NCI-H2107 treated with DMSO at 0.1 percent for 48 hours (cell line): Measurements from ENCODE around the gene CYP4F22.

Source experiments
- DNase-seq: peaks from one replicate; lab custom pipeline; 2025; ENCODE audit not compliant: unreplicated experiment; lab: John Stamatoyannopoulos, UW

Gene CYP4F22

DNA sequence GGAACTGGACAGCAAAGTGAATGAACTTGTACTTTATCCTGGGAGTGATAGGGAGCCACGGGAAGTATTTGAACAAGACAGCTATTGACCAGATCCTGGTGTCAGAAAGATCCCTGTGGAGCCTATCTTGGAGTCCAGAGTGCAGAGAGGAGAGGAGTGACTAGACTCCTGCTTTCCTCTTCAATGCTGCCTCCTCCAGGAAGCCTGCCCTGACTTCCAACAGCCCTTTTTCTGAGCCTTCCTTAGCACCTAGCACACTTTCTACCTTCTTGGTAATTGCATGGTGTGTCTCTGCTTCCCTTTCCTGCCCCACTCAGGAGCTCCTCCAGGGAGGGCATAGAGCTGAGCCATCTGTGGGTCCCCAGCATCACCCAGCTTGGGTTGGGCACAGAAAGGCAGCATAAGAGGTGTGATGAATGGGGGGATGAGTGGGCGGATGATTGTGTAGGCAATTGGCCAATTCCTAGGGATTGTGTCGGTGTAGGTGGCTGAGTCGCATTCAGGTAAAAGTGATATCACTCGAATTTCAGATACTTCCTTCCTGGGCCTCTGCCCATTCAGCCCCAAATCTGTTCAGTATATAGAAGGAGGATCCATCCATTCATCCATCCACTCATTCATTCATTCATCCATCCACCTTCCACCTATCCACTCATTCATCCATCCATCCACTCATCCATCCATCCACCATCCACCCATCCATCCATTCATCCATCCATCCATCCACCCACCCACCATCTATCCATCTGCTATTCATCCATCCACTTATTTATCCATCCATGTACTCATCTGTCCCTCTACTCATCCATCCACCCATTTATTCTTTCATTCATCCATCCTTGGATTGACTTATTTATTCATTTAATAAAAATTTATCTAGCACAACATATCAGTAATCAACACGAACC is 26.9 kb downstream of the CYP4F22 start:
- DNase-seq = no peak

DNA sequence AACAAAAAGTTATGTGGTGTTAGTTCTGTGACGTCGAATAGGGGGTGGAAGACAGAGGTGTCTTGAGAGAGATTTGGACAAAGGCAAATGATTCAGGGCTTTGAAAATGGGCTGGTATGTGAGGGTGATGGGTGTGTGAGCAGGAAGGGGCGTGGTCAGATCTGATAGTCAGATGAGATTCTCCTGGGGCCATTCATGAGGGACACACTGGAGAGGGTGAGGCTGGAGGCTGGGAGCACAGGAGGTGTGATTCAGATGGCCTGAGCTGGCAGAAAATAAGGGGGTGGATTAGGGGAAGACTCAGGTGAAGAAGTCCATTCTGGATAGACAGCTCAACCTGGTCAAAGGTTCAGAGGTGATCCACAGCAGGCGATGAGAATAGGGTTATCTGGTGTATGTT is 28.0 kb downstream of the CYP4F22 start:
- no peak for DNase-seq

DNA sequence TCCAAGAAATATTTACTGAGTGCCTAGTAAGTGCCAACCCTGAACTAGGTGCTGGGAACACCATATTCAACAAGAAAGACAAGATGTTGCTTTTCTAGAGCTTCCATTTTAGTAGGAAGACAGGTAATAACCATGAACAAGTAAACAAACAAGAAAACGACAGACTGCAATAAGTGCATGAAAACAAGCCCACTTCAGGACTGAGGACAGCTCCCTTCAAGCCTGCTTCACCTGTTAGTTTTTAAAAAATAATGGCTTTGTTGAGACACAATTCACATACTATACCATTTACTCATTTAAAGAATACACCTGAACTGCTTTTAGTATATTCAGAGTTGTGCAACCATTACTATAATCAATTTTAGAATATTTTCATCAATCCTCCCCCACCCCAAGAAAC is 30.4 kb downstream of the CYP4F22 start:
- DNase-seq = no peak

DNA sequence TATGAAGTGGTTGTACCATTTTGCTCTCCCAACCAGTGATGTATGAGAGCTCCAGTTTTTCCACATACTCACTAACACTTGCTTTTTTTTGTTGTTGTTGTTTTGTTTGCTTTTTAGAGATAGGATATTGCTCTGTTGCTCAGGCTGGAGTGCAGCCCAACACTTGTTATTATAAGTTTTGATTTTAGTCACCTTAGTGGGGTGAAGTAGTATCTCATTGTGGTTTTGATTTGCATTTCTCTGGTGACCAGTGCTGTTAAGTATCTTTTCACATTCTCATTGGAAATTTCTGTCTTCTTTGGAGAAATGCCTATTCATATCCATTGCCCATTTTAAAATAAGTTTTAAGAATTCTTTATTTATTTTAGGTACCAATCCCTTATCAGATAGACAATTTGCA is 31.3 kb downstream of the CYP4F22 start:
- no peak for DNase-seq

DNA sequence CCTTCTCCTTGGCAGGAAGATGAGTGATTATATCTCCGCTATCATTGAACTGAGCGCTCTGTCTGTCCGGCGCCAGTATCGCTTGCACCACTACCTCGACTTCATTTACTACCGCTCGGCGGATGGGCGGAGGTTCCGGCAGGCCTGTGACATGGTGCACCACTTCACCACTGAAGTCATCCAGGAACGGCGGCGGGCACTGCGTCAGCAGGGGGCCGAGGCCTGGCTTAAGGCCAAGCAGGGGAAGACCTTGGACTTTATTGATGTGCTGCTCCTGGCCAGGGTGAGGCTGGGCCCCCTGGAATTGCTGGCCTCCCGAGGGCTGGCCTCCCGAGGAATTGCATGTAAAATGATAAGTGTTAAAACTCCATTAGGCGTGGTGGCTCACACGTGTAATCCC is 32.1 kb downstream of the CYP4F22 start:
- DNase-seq = no peak

DNA sequence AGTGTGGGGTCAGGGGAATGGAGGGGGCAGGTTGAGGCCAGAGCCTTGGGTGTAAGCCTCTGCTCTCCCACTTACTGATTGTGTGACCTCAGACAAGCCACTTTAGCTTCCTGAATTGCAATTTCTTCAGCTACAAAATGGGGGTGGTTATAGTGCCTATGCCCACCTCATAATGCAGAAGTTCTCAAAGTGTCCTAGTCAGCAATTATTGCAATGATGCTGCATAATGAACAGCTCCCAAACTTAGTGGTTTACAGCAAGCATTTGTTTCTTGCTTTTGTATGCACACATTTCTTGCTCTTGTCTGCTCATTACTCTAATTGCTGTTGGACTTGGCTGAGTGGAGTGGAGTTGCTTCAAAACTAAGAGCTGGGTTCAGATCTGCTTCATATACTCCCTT is 36.0 kb downstream of the CYP4F22 start:
- no peak for DNase-seq

DNA sequence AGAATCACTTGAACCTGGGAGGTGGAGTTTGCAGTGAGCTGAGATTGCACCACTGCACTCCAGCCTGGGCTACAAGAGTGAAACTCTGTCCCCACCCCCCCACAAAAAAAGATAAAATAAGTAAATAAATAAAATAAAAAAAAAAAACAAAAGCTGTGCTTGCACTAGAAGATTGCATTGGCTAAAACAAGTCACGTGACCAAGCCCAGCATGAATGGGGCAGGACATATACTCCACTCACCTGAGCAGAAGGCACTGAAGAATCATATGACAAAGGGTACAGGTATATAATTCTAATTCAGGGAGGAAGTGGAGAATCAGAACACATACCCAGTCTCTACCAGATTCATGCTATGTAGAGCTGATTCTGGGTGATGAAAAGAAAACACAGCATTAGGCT is 36.6 kb downstream of the CYP4F22 start:
- no peak for DNase-seq

DNA sequence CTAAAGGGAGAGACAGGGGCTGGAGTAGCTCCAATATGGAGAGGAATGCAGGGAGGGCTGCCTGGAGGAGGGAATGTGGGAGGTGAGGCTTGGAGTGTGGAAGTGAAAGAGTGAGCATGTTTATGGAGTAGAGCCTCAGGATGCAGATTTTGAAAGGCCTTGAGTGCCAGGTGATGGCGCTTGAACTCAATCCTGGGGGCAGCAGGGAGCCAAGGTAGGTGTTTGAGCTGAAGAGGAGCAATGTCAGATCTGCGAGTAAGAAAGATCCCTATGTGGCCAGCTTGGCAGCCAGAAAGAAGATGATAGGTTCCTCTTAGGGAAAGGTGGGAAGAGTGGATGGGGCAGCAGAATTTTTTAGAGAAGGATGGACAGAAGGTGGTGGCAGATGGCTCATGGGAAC is 40.3 kb downstream of the CYP4F22 start:
- DNase-seq = no peak

DNA sequence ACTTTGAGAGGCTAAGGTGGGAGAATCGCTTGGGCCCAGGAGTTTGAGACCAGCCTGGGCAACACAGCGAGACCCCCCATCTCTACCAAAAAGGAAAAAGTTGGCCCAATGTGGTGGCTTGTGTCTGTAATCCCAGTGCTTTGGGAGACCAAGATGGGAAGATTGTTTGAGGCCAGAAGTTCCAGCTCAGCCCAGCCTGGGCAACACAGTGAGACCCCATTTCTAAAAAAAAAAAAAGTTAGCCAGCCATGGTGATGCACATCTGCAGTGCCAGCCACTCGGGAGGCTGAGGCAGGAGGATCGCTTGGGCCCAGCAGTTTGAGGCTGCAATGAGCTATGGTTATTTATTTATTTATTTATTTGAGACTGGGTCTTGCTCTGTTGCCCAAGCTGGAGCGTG is 41.3 kb downstream of the CYP4F22 start:
- DNase-seq = no peak

DNA sequence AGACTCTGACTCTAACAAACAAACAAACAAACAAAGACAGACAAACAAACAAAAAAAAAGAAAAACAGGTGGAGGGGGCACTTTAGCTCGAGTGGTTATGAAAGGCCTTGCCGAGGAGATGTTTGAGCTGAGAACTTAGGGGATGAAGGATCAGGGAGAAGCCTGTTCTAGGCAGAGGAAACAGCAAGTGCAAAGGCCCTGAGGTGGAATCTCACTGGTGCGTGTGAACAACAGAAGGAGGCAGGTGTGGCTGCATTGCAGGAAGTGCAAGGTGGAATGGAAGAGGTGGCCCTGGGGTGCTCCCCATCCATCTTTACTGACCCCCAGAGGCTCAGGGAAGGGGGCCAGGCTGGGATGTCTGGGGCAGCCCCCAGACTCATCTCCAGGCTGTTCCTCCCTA is 41.9 kb downstream of the CYP4F22 start:
- no peak for DNase-seq

DNA sequence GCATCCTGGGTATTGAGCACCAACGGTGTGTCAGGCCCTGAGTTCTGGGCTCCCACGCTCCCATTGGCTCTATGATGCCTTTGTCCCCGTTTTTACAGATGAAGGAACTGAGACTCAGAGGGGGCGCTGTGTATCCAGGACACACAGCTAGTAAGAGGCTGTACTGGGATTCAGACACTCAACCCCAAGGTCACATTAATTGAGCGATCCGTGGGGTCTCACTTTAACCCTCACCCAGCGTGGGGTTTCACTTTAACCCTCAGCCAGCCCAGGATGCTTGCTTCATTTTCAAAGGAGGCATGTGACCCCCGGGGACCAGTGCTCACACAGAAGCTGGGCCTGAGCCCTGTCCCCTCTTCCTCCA is 42.6 kb downstream of the CYP4F22 start:
- DNase-seq = no peak

DNA sequence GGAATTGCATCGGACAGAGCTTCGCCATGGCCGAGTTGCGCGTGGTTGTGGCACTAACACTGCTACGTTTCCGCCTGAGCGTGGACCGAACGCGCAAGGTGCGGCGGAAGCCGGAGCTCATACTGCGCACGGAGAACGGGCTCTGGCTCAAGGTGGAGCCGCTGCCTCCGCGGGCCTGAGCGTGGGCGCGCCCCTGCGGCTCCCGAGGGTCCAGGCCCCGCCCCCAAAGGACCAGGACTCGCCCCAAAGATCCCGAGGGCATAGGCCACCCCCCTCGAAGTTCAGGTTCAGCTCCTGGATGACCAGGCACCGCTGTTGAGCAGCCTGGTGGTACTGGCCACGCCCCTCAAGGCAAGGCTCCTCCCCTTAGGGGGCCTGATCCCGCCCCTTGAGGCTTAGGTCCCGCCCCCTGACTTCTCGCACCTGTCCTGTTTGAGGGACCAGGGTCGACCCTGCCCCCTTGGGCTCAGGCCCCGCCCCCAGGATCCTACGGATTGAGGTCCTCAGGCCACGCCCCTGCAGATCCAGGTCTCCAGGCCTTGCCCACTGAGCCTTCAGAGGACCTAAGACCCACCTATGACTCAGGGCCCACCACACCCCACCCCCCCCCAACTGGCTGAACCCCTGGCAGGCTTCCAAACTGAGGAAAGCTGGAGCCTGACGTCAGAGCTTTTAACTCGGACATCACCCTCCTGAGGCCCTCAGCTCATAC is 43.1 kb downstream of the CYP4F22 start:
- DNase-seq = no peak

DNA sequence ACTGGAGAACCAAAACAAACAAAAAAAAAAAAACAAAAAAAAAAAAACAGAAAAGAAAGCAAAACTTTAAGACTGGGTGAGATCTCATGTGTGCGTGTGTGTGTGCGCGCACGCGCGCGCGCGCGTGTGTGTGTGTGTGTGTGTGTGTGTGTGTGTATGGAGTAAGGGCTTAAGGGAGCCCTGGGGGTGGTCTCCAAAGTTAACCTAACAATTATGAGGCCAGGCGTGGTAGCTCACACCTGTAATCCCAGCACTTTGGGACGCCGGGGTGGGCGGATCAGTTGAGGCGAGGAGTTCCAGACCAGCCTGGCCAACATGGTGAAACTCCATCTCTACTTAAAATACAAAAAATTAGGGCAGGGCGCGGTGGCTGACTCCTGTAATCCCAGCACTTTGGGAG is 46.7 kb downstream of the CYP4F22 start:
- no peak for DNase-seq

DNA sequence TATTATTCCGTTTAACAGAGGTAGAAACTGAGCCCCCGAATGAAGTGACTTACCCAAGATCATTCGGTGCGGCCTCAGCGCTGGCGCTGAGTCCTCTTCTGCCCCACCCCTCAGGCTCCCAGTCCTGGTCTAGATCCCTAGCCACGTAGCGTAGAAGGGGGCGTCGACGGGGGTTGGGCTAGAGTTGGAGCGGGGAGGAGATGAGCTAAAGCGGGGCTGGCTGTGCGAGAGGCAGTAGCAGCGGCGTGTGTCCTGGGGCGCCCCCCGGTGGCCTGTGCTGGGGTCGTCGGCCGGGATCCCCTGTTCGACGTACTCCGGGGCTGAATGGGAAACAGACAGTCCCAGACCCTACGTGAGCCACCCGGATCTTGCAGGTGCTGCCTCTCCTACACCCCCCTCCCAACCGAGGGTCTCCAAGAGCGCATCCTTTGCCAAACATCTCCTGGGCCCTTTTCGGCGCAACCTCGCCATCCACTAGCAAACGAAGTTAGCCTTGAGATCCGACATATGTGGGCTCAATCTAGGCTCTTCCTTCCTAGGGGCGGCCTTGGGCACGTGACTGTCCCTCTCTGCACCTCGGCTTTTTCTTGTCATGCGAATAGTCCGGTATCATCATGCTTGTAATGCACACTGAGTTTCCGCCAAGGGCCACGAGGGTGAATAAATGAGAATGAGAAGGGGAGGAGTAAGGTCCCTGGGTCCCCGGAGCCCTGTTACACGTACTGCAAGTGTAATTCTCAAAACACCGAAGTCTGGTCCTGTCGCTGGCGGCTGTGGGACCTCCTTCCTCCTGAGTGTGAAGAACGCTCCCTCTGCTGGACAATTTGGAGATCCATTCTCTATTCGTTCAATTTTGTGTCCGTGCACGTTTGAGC is 47.7 kb downstream of the CYP4F22 start:
- peak; percentile 76 for DNase-seq

DNA sequence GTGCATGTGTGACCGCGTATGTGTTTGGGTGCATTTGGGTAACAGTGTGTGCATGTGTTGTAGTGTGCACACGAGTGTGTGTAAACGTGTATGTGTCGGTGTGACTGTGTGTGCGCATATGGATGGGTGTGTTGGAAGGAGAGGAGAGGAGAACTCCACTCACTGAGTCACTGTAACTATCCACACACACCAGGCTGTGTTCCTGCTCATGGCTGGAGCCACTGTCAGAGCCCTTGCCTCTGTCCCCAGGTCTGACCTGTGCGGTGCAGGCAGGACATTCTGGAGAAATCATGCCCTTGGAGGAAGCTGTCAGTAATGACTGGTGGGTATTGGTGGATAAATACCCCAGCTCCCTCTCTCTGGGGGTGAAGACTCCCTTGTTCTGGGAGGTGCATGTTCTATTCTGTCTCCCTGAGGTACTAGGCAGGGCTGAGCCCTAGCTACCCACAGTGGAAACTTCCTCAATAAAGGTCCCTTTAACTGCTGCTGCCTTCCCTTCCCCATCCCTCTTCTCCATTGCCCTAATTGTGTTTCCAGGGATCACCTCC is 48.4 kb downstream of the CYP4F22 start:
- no peak for DNase-seq

DNA sequence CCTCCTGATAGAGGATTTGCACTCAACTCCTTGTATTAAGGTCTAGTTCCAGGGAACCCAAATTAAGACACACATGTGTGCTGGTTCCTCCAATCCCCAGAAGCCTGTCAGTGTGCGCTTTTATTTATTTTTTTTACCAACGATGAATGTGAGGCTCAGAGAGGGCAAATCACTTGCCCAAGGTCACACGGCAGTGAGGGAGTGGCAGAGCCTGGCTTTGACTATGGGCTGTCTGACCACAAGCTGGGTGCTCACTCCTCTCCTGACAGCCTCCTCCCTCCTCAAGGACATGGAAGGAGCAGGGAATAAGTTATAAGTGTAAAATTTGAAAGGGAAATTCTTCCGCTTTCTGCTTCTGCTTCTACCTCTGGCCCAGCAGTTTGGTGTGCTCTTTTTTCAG is 48.9 kb downstream of the CYP4F22 start:
- DNase-seq = no peak

DNA sequence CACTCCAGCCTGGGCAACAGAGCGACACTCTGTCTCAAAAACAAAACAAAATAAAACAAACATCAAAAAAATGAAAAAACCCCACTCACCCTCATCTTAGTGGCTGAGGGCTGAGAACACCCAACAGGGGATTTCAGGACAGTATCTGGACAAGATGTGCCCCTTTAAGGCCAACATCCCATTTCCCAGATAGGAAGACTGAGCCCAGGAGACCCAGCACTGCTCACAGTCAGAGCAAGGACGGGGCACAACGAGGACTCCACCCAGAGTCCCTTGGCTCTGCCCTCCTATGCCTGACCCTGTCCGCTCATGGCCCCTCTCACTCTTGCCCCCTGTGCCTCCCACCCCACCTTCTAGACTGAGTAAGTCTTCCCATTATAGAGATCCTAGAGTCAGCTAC is 53.8 kb downstream of the CYP4F22 start:
- no peak for DNase-seq

DNA sequence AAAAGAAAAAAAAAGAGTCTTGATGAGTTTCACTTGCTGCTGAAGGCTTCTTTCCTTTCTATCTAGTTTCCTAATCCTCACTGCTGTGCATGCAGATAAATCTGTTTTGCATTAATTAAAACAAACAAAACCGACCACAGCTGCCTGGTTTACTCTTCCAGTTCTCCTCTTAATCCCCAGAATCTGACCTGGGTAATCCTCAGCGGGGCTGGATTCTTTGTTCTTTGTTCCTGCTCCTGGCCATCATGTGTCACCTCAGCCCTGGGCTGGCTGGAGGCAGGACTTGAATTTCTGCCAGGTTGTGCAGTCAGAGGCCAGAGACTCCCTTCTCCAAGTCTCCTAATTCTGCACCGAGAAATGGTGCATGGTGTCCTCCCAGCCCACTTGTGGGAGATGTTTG is 54.5 kb downstream of the CYP4F22 start:
- no peak for DNase-seq

DNA sequence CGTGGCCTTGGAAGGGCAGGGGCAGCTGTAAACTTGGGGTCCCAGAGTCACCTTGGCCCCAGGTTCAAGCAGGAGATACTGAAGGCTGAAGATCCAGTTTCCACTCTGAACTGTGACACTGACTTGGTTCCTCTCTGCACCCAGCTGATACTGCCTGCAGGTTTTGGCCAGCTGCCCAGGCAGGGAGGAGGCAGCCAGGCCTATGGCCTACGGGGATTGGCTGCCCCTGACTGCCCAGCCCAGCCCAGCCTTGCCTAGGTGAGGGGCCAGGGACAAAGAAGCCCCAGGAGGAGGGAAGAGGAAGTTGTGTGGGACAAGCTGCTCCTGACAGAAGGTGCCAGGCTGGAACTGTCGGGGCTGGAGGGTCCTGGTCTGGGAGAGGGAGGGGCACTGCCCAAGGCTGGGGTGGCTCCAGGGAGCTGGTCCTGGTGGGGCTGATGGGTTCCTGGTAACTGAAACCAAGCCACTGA is 55.0 kb downstream of the CYP4F22 start:
- peak; percentile 7 for DNase-seq

DNA sequence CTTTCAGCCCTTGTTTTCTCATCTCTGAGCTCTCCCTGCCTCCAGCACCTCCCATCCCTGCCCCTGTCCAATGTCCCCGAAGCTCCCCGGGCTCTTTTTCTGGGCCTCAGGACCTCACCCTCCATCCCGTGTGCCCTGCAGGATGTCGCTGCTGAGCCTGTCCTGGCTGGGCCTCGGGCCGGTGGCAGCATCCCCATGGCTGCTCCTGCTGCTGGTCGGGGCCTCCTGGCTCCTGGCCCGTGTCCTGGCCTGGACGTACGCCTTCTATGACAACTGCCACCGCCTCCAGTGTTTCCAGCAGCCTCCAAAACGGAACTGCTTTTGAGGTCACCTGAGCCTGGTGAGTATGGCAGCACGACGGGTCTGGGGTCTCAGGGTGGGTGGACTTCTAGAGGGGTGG is 55.6 kb downstream of the CYP4F22 start:
- no peak for DNase-seq

DNA sequence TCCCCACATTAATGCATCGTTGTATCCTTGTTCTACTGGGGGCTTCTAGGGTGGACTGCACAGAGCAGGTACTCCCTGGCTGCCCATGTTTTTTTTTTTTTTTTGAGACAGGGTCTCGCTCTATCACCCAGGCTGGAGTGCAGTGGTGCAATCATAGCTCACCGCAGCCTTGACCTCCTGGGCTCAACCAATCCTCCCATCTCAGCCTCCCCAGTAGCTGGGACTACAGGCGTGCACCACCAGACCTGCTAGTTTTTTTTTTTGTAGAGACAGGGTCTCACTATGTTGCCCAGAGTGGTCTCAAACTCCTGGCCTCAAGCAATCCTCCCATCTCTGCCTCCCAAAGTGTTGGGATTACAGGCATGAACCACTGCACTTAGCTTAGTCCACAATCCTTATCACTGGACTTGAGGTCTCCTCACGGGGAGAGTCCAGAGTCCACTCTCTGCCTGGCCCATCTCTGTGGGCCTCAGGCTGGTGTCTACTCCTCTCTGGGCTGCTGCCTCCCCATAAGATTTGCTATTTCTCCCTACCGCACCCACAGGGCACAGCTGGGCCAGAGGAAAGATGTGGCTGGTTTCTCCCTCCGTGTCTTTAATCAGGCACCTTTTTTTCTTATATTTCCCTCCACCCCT is 56.3 kb downstream of the CYP4F22 start:
- DNase-seq = no peak
